Sigmoid colon (tissue), 4 donors: Measurements from ENCODE around the gene PSMB11.

Experiments used
- CTCF ChIP-seq, 4 experiments: fragments of 450-650 bp in 3 of 4; fragments of 200-600 bp in 1 of 4; IDR thresholded peaks; one replicate each; pipeline ENCODE4 v1.5.1; 2016 to 2019; ENCODE audit warnings: antibody characterized with exemption in 4 of 4, mild to moderate bottlenecking in 3 of 4, moderate library complexity in 2 of 4
- EP300 ChIP-seq, 4 donors: sonication (generic); formaldehyde crosslinking; IDR thresholded peaks; one replicate each; pipeline ENCODE4 v1.6.1; 2017; ENCODE audit warnings: antibody characterized with exemption in 4 of 4
- POLR2A ChIP-seq, 2 donors: fragments of 450-650 bp; IDR thresholded peaks; one replicate each; pipeline ENCODE4 v1.6.1; 2016; ENCODE audit warnings: antibody characterized with exemption in 2 of 2, mild to moderate bottlenecking in 2 of 2, moderate library complexity in 2 of 2
- POLR2AphosphoS5 ChIP-seq, 4 donors: sonication (generic); formaldehyde crosslinking; IDR thresholded peaks; one replicate each; pipeline ENCODE4 v1.6.1; 2017; ENCODE audit warnings: antibody characterized with exemption in 4 of 4

- TF ChIP-seq CTCF (IDR thresholded peaks at IDR 0.05) = no peak
- no peak for TF ChIP-seq POLR2A (IDR thresholded peaks at IDR 0.05)
- no peak for TF ChIP-seq POLR2AphosphoS5 (IDR thresholded peaks at IDR 0.05)
- TF ChIP-seq EP300 (IDR thresholded peaks at IDR 0.05) = no peak
These were observed 43.5 kb upstream of the PSMB11 start for GRCh38 chr14:22998329-22999012.
